HEK293 (cell line): ENCODE data around the gene SORL1-AS1.
A peak's percentile ranks its signal among the peaks of the same experiment; 100 is the strongest.

Experiments
- CTCF ChIA-PET: fragments of 350-600 bp; formaldehyde crosslinking; extraction: SDS; loops from one replicate; lab custom pipeline; 2021; ENCODE audit warnings: antibody characterized with exemption; lab: Yijun Ruan, JAX
- POLR2A ChIA-PET: fragments of 300-600 bp; formaldehyde crosslinking; extraction: SDS; loops from one replicate; lab custom pipeline; 2020; ENCODE audit warnings: antibody characterized with exemption, inconsistent platforms; lab: Yijun Ruan, JAX
- H3K27ac ChIP-seq: fragments of 200-500 bp; sonication (Bioruptor generic); 2 replicates; pipeline ENCODE4 v1.5.1; 2014; ENCODE audit warnings: low read depth, low read length, control low read depth, inconsistent platforms; ENCODE audit errors: extremely low read depth
- H3K36me3 ChIP-seq, 2 experiments: fragments of 200-500 bp in 1 of 2; sonication (Bioruptor generic) in 1 of 2; 1 replicate in 1 of 2; 2 replicates in 1 of 2; pipeline ENCODE4 v1.5.1; 2014 to 2017; ENCODE audit warnings: inconsistent platforms in 2 of 2, low read length in 2 of 2; ENCODE audit not compliant: control insufficient read depth in 2 of 2, insufficient read depth in 1 of 2
- H3K4me1 ChIP-seq: fragments of 200-500 bp; sonication (Bioruptor generic); 2 replicates; pipeline ENCODE4 v1.5.1; 2014; ENCODE audit warnings: mild to moderate bottlenecking, low read length, inconsistent platforms; ENCODE audit not compliant: control insufficient read depth, insufficient read depth
- H3K4me3 ChIP-seq: 2 replicates; pipeline ENCODE4 v1.5.1; 2011; ENCODE audit warnings: low read depth, mild to moderate bottlenecking, control low read depth, low read length, moderate library complexity
- H3K9me3 ChIP-seq: fragments of 200-500 bp; sonication (Bioruptor generic); 2 replicates; pipeline ENCODE4 v1.5.1; 2014; ENCODE audit warnings: low read depth, low read length, inconsistent platforms; ENCODE audit not compliant: control insufficient read depth, insufficient read depth
- BCL11B ChIP-seq: fragments of 450-650 bp; formaldehyde crosslinking; IDR thresholded peaks from 2 replicates; pipeline ENCODE4 v1.5.1; 2016; ENCODE audit warnings: low read depth, missing biosample characterization, missing genetic modification characterization
- IKZF3 ChIP-seq: fragments of 450-650 bp; IDR thresholded peaks from 2 replicates; pipeline ENCODE4 v1.5.0; 2018; ENCODE audit warnings: missing biosample characterization, mild to moderate bottlenecking, missing genetic modification characterization, moderate library complexity
- KLF1 ChIP-seq: fragments of 450-650 bp; formaldehyde crosslinking; IDR thresholded peaks from 2 replicates; pipeline ENCODE4 v1.5.1; 2016; ENCODE audit warnings: missing biosample characterization, missing genetic modification characterization
- KLF10 ChIP-seq: fragments of 450-650 bp; IDR thresholded peaks from 2 replicates; pipeline ENCODE4 v1.5.1; 2018; ENCODE audit warnings: missing biosample characterization, mild to moderate bottlenecking, missing genetic modification characterization
- KLF8 ChIP-seq: fragments of 450-650 bp; formaldehyde crosslinking; IDR thresholded peaks from 2 replicates; pipeline ENCODE4 v1.5.1; 2016; ENCODE audit warnings: missing biosample characterization, missing genetic modification characterization
- MZF1 ChIP-seq: fragments of 450-650 bp; formaldehyde crosslinking; IDR thresholded peaks from 2 replicates; pipeline ENCODE4 v1.5.1; 2017; ENCODE audit warnings: missing biosample characterization, missing genetic modification characterization, borderline replicate concordance
- SALL2 ChIP-seq: fragments of 450-650 bp; formaldehyde crosslinking; IDR thresholded peaks from 2 replicates; pipeline ENCODE4 v1.5.0; 2017; ENCODE audit warnings: missing biosample characterization, mild to moderate bottlenecking, missing genetic modification characterization, borderline replicate concordance
- SP7 ChIP-seq: fragments of 450-650 bp; formaldehyde crosslinking; IDR thresholded peaks from 2 replicates; pipeline ENCODE4 v1.5.1; 2016; ENCODE audit warnings: missing biosample characterization, missing genetic modification characterization
- TCF7L2 ChIP-seq: IDR thresholded peaks from 2 replicates; pipeline ENCODE4 v1.6.1; 2011; ENCODE audit warnings: low read depth, mild to moderate bottlenecking, inconsistent platforms, low read length, moderate library complexity, borderline replicate concordance
- ZBTB1 ChIP-seq: fragments of 450-650 bp; formaldehyde crosslinking; IDR thresholded peaks from 2 replicates; pipeline ENCODE4 v1.5.1; 2016; ENCODE audit warnings: missing biosample characterization, missing genetic modification characterization
- ZEB2 ChIP-seq: fragments of 450-650 bp; formaldehyde crosslinking; IDR thresholded peaks from 2 replicates; pipeline ENCODE4 v1.5.1; 2016; ENCODE audit warnings: missing biosample characterization, missing genetic modification characterization
- ZFP37 ChIP-seq: fragments of 450-650 bp; formaldehyde crosslinking; IDR thresholded peaks from 2 replicates; pipeline ENCODE4 v1.5.1; 2016; ENCODE audit warnings: missing biosample characterization, missing genetic modification characterization
- ZFP41 ChIP-seq: fragments of 450-650 bp; formaldehyde crosslinking; IDR thresholded peaks from 2 replicates; pipeline ENCODE4 v1.5.1; 2016; ENCODE audit warnings: missing biosample characterization, missing genetic modification characterization, borderline replicate concordance
- ZNF146 ChIP-seq: fragments of 450-650 bp; formaldehyde crosslinking; IDR thresholded peaks from 2 replicates; pipeline ENCODE4 v1.5.1; 2016; ENCODE audit warnings: missing biosample characterization, missing genetic modification characterization
- ZNF175 ChIP-seq: fragments of 450-650 bp; formaldehyde crosslinking; IDR thresholded peaks from 2 replicates; pipeline ENCODE4 v1.5.1; 2016; ENCODE audit warnings: missing biosample characterization, missing genetic modification characterization
- ZNF214 ChIP-seq: fragments of 450-650 bp; formaldehyde crosslinking; IDR thresholded peaks from 2 replicates; pipeline ENCODE4 v1.5.1; 2017; ENCODE audit warnings: missing biosample characterization, mild to moderate bottlenecking, missing genetic modification characterization, borderline replicate concordance
- ZNF24 ChIP-seq: fragments of 450-650 bp; formaldehyde crosslinking; IDR thresholded peaks from 2 replicates; pipeline ENCODE4 v1.5.1; 2016; ENCODE audit warnings: missing biosample characterization, missing genetic modification characterization
- ZNF292 ChIP-seq: fragments of 450-650 bp; formaldehyde crosslinking; IDR thresholded peaks from 2 replicates; pipeline ENCODE4 v1.5.1; 2016; ENCODE audit warnings: low read depth, missing biosample characterization, missing genetic modification characterization, borderline replicate concordance
- ZNF423 ChIP-seq: fragments of 450-650 bp; formaldehyde crosslinking; IDR thresholded peaks from 2 replicates; pipeline ENCODE4 v1.5.1; 2016; ENCODE audit warnings: missing biosample characterization, missing genetic modification characterization
- ZNF530 ChIP-seq: fragments of 450-650 bp; formaldehyde crosslinking; IDR thresholded peaks from 2 replicates; pipeline ENCODE4 v1.5.1; 2016; ENCODE audit warnings: low read depth, missing biosample characterization, missing genetic modification characterization
- ZNF555 ChIP-seq: fragments of 450-650 bp; formaldehyde crosslinking; conservative IDR thresholded peaks from 2 replicates; pipeline ENCODE4 v1.5.1; 2017; ENCODE audit warnings: missing biosample characterization, mild to moderate bottlenecking, missing genetic modification characterization, inconsistent platforms
- ZNF626 ChIP-seq: fragments of 450-650 bp; sonication (Bioruptor Pico); formaldehyde crosslinking; IDR thresholded peaks from 2 replicates; pipeline ENCODE4 v1.5.1; 2018; ENCODE audit warnings: missing biosample characterization, missing genetic modification characterization, inconsistent platforms
- ZNF704 ChIP-seq: fragments of 450-650 bp; formaldehyde crosslinking; IDR thresholded peaks from 2 replicates; pipeline ENCODE4 v1.5.1; 2016; ENCODE audit warnings: missing biosample characterization, missing genetic modification characterization
- TF ChIP-seq, protein P1 (sequence below): fragments of 450-650 bp; formaldehyde crosslinking; IDR thresholded peaks from 2 replicates; pipeline ENCODE4 v1.5.1; 2016; ENCODE audit warnings: missing biosample characterization, missing genetic modification characterization
- TF ChIP-seq, protein P2 (sequence below): fragments of 450-650 bp; formaldehyde crosslinking; IDR thresholded peaks from 2 replicates; pipeline ENCODE4 v1.5.1; 2016; ENCODE audit warnings: missing biosample characterization, missing genetic modification characterization

SORL1-AS1 gene

DNA sequence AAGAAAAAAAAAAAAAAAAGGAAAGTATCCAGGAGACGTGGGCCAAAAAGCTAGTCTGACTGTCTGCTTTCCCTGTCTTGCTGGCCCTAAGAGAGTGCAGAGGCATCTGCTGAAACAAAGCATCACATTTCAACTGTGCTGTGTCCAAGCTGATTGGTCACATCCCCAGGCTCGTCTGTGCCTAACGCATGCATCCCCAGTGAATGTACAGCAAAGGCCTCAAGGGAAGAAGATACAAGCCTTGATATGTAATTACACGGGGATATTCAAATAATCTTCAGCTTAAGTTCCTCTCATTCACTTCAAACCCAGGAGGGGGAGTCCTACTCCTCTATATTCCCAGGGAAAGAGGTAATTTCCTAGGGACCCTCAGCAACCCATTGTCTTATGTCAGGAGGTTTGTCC, 6.0 kb downstream of the SORL1-AS1 start:
- H3K27ac ChIP-seq: no peak overlapping the region
- CTCF ChIA-PET: interaction anchor here (0.6 to 1.6 kb wide), 7 partner anchors 8 to 313 kb away, joined by 3 to 6 read pairs (median 3); no protein-coding TSS in a partner anchor
- POLR2A ChIA-PET: no interaction called here
- no peaks in the 10 kb centered on the region for H3K4me1 ChIP-seq
- H3K4me3 ChIP-seq: no peak overlapping the region
- no peaks in the 10 kb centered on the region for H3K9me3 ChIP-seq
- TF ChIP-seq MZF1 (tag by site-specific recombination) (peak; percentile 88; the same call in 1 of the 2 replicates), ZNF214 (no peak)
- no peaks in the 10 kb centered on the region for H3K36me3 ChIP-seq

GRCh38 chr11:121445071-121445768, 7.5 kb downstream of the SORL1-AS1 start:
- H3K4me1 ChIP-seq: no peaks in the 10 kb centered on the region
- ChIA-PET POLR2A (no interaction called here), CTCF (no interaction called here)
- H3K27ac ChIP-seq: no peak overlapping the region
- TF ChIP-seq TCF7L2 (no peak), ZNF423 (tag by site-specific recombination) (no peak), ZEB2 (tag by site-specific recombination) (no peak), ZNF555 (no peak), ZNF214 (no peak), ZNF292 (tag by site-specific recombination) (no peak), ZBTB1 (tag by site-specific recombination) (no peak), KLF1 (tag by site-specific recombination) (no peak), ZNF146 (tag by site-specific recombination) (no peak), SALL2 (no peak), ZNF175 (tag by site-specific recombination) (no peak), IKZF3 (tag by site-specific recombination) (no peak), KLF10 (tag by site-specific recombination) (no peak), BCL11B (no peak), ZNF626 (no peak)
- TF ChIP-seq, protein P1, sequence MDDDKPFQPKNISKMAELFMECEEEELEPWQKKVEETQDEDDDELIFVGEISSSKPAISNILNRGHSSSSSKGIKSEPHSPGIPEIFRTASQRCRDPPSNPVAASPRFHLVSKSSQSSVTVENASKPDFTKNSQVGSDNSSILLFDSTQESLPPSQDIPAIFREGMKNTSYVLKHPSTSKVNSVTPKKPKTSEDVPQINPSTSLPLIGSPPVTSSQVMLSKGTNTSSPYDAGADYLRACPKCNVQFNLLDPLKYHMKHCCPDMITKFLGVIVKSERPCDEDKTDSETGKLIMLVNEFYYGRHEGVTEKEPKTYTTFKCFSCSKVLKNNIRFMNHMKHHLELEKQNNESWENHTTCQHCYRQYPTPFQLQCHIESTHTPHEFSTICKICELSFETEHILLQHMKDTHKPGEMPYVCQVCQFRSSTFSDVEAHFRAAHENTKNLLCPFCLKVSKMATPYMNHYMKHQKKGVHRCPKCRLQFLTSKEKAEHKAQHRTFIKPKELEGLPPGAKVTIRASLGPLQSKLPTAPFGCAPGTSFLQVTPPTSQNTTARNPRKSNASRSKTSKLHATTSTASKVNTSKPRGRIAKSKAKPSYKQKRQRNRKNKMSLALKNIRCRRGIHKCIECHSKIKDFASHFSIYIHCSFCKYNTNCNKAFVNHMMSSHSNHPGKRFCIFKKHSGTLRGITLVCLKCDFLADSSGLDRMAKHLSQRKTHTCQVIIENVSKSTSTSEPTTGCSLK (tag by site-specific recombination): no peak
- TF ChIP-seq, protein P2, sequence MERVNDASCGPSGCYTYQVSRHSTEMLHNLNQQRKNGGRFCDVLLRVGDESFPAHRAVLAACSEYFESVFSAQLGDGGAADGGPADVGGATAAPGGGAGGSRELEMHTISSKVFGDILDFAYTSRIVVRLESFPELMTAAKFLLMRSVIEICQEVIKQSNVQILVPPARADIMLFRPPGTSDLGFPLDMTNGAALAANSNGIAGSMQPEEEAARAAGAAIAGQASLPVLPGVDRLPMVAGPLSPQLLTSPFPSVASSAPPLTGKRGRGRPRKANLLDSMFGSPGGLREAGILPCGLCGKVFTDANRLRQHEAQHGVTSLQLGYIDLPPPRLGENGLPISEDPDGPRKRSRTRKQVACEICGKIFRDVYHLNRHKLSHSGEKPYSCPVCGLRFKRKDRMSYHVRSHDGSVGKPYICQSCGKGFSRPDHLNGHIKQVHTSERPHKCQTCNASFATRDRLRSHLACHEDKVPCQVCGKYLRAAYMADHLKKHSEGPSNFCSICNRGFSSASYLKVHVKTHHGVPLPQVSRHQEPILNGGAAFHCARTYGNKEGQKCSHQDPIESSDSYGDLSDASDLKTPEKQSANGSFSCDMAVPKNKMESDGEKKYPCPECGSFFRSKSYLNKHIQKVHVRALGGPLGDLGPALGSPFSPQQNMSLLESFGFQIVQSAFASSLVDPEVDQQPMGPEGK (tag by site-specific recombination): no peak
- no peaks in the 10 kb centered on the region for H3K36me3 ChIP-seq
- no peak overlapping the region for H3K4me3 ChIP-seq
- H3K9me3 ChIP-seq: no peaks in the 10 kb centered on the region

GRCh38 chr11:121444526-121444925, 8.2 kb downstream of the SORL1-AS1 start:
- POLR2A ChIA-PET: no interaction called here
- CTCF ChIA-PET: no interaction called here
- Histone ChIP-seq H3K9me3 (no peaks in the 10 kb centered on the region), H3K4me1 (no peaks in the 10 kb centered on the region), H3K27ac (no peak overlapping the region), H3K36me3 (no peaks in the 10 kb centered on the region), H3K4me3 (no peak overlapping the region)
- TF ChIP-seq ZFP37 (tag by site-specific recombination) (no peak), KLF8 (tag by site-specific recombination) (no peak), ZFP41 (tag by site-specific recombination) (no peak), ZNF24 (no peak), ZNF530 (tag by site-specific recombination) (no peak), ZNF704 (tag by site-specific recombination) (no peak), ZNF626 (no peak), SP7 (tag by site-specific recombination) (no peak)
